ENCODE measurements around the gene GALNT16.
"Not testable (repeated sequence)": the region's sequence is repeated elsewhere in the genome, so short reads cannot be mapped to it uniquely, and the experiment has no call there.

Gene GALNT16

DNA sequence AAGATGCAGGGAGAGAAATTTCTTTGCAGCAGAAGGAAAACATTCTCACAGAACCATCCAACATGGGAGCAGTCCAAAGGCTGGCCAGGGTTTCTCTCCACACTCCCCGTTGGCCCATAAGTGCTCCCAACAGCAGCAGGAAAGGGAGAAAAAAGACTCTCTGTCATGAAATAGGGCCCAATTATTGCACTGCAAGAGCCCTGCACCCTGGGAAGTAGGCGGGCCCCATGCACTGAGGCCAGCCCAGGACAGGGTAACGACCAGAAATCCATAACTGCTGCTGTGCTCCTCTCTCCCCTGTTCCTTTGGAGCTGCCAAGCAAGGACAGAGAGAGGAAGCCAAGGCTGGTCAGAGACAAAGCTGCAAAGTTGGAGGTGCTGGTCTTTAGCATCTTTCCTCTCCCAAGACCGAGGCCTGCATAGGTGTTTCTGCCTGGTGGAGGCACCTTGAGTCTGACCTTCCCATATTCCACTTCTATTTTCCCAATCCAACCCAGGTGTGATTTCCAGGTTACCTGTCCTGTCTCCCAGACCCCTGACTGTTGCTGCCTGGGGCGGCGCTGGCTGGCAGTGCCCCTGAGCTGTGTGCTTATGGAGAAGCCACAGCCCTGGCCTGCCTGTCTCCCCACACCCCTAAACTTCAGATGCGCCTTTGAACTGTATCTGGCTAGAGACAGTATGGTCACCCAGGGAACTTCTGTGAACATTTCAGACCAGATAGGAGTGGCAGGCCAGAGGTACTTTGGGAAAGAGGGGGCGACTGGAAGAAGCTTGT is 6.8 kb downstream of the GALNT16 start:
- no peak overlapping the region for H3K27ac Mint-ChIP-seq
- no peaks in the 10 kb centered on the region for H3K4me1 Mint-ChIP-seq (ENCODE audit: low read depth)
- H3K36me3 Mint-ChIP-seq (ENCODE audit: low read depth), result no peaks in the 10 kb centered on the region
- DNase-seq, result no peak
- H3K27me3 Mint-ChIP-seq, result peaks cover 30% of the 10 kb centered on the region
- no peaks in the 10 kb centered on the region for H3K9me3 Mint-ChIP-seq
- H3K4me3 Mint-ChIP-seq, result no peak overlapping the region

GRCh38 chr14:69267492-69267891 is 7.5 kb downstream of the GALNT16 start:
- Mint-ChIP-seq H3K27ac (no peak overlapping the region), H3K4me3 (no peak overlapping the region), H3K4me1 (ENCODE audit: low read depth) (no peaks in the 10 kb centered on the region), H3K27me3 (peaks cover 22% of the 10 kb centered on the region), H3K36me3 (ENCODE audit: low read depth) (no peaks in the 10 kb centered on the region), H3K9me3 (no peaks in the 10 kb centered on the region)
- no peak for DNase-seq

DNA sequence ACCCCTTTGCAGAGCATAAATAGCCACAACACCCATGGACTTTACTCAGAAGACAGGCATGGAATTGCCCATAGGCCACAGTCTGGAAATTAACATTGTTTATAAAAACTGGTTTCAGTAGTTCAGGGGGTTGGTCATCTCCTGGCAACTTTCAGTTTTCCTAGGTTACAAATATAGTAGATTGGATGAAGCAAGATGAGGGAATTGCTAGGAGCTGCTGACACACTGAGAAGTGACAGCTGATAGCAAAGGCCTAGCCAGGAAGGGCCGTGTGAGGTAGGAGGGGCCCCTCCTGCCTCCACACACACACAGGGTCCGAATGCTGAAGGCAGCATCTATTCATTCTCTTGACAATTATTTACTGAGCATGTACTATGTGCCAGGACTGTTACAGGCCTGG is 8.3 kb downstream of the GALNT16 start:
- Mint-ChIP-seq H3K36me3 (ENCODE audit: low read depth) (no peaks in the 10 kb centered on the region), H3K4me1 (ENCODE audit: low read depth) (no peaks in the 10 kb centered on the region), H3K9me3 (no peaks in the 10 kb centered on the region), H3K27me3 (peaks cover 17% of the 10 kb centered on the region), H3K27ac (no peak overlapping the region), H3K4me3 (no peak overlapping the region)
- DNase-seq, result no peak

GRCh38 chr14:69268763-69269162 is 8.8 kb downstream of the GALNT16 start:
- DNase-seq, result no peak
- Mint-ChIP-seq H3K27me3 (peaks cover 11% of the 10 kb centered on the region), H3K4me3 (no peak overlapping the region), H3K4me1 (ENCODE audit: low read depth) (no peaks in the 10 kb centered on the region), H3K27ac (no peak overlapping the region), H3K9me3 (no peaks in the 10 kb centered on the region), H3K36me3 (ENCODE audit: low read depth) (no peaks in the 10 kb centered on the region)

GRCh38 chr14:69269381-69269780 is 9.4 kb downstream of the GALNT16 start:
- no peaks in the 10 kb centered on the region for H3K9me3 Mint-ChIP-seq
- H3K4me3 Mint-ChIP-seq, result no peak overlapping the region
- DNase-seq, result no peak
- no peaks in the 10 kb centered on the region for H3K36me3 Mint-ChIP-seq (ENCODE audit: low read depth)
- peaks cover 7% of the 10 kb centered on the region for H3K27me3 Mint-ChIP-seq
- no peak overlapping the region for H3K27ac Mint-ChIP-seq
- H3K4me1 Mint-ChIP-seq (ENCODE audit: low read depth), result no peaks in the 10 kb centered on the region

GRCh38 chr14:69270097-69270496 is 10.1 kb downstream of the GALNT16 start:
- Mint-ChIP-seq H3K4me1 (ENCODE audit: low read depth) (no peaks in the 10 kb centered on the region), H3K4me3 (no peak overlapping the region), H3K27ac (no peak overlapping the region), H3K9me3 (no peaks in the 10 kb centered on the region), H3K36me3 (ENCODE audit: low read depth) (no peaks in the 10 kb centered on the region), H3K27me3 (peaks cover 6% of the 10 kb centered on the region)
- DNase-seq, result no peak

GRCh38 chr14:69270795-69271708 is 11.1 kb downstream of the GALNT16 start:
- no peaks in the 10 kb centered on the region for H3K9me3 Mint-ChIP-seq
- H3K36me3 Mint-ChIP-seq (ENCODE audit: low read depth), result no peaks in the 10 kb centered on the region
- no peaks in the 10 kb centered on the region for H3K4me1 Mint-ChIP-seq (ENCODE audit: low read depth)
- H3K4me3 Mint-ChIP-seq, result no peak overlapping the region
- no peak for DNase-seq
- H3K27me3 Mint-ChIP-seq, result no peaks in the 10 kb centered on the region
- H3K27ac Mint-ChIP-seq, result no peak overlapping the region

DNA sequence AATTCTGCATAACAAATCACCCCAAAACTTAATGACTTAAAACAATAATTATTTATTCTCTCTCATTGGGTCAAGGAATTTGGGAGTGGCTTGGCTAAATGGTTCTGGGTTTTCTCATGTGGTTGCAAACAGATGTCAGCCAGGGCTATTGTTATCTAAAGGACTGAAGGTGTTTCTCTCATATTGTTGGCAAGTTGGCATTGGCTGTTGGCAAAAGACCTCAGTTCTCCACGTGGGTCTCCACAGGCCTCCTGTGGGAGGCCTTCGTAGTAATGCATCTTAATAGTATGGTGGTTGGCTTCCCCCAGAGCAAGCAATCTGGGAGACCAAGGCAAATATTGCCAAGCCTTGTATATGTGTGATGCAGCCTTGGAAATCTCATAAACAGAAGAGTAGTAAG is 14.4 kb downstream of the GALNT16 start:
- Mint-ChIP-seq H3K9me3 (no peaks in the 10 kb centered on the region), H3K4me1 (ENCODE audit: low read depth) (no peaks in the 10 kb centered on the region), H3K27ac (no peak overlapping the region), H3K36me3 (ENCODE audit: low read depth) (no peaks in the 10 kb centered on the region), H3K4me3 (no peak overlapping the region), H3K27me3 (no peaks in the 10 kb centered on the region)
- DNase-seq, result no peak

- no peaks in the 10 kb centered on the region for H3K4me1 Mint-ChIP-seq (ENCODE audit: low read depth)
- no peaks in the 10 kb centered on the region for H3K27me3 Mint-ChIP-seq
- H3K4me3 Mint-ChIP-seq, result no peak overlapping the region
- no peak overlapping the region for H3K27ac Mint-ChIP-seq
- no peak for DNase-seq
- no peaks in the 10 kb centered on the region for H3K9me3 Mint-ChIP-seq
- no peaks in the 10 kb centered on the region for H3K36me3 Mint-ChIP-seq (ENCODE audit: low read depth)
Measured at GRCh38 chr14:69275331-69275730, 15.4 kb downstream of the GALNT16 start.

DNA sequence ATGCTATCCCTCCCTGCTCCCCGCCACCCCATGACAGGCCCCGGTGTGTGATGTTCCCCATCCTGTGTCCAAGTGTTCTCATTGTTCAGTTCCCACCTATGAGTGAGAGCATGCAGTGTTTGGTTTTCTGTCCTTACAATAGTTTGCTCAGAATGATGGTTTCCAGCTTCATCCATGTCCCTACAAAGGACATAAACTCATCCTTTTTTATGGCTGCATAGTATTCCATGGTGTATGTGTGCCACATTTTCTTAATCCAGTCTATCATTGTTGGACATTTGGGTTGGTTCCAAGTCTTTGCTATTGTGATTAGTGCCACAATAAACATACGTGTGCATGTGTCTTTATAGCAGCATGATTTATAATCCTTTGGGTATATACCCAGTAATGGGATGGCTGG is 17.4 kb downstream of the GALNT16 start:
- H3K36me3 Mint-ChIP-seq (ENCODE audit: low read depth); DNase-seq; H3K27me3 Mint-ChIP-seq: not testable (repeated sequence)

DNA sequence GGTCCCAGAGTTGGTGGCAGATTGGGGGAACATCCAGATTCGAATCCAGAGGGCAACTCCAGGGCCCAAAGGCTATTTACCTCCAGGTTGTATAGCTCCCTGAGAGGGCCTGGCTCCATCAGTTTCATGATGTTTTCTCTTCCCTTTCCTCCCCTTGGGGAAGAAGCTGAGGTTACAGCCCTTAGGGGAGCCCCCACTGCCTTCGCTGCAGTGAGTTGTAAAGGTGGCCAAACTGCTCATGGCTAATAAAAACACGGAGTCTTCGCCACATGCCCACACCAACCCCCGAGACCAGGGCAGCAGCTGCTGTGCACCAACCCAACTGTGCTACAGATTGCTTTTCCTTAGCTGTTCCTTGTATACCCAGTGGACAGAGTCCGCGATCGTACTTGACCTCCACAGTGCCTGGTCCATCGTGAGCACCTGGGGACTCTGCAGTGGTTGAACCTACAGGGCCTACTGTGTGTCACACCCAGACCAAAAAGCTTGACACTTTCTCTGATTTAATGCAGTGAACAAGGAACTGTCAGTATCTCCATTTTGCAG is 20.9 kb downstream of the GALNT16 start:
- Mint-ChIP-seq H3K27me3 (peaks cover 3% of the 10 kb centered on the region), H3K36me3 (ENCODE audit: low read depth) (no peaks in the 10 kb centered on the region)

More for the DNA sequence above, 17.4 kb downstream of the GALNT16 start:
- not testable (repeated sequence) for H3K9me3 Mint-ChIP-seq; H3K27ac Mint-ChIP-seq; H3K4me3 Mint-ChIP-seq; H3K4me1 Mint-ChIP-seq (ENCODE audit: low read depth)

GRCh38 chr14:69281450-69282169 is 21.7 kb downstream of the GALNT16 start:
- no peak for DNase-seq
- H3K9me3 Mint-ChIP-seq, result no peaks in the 10 kb centered on the region
- H3K36me3 Mint-ChIP-seq (ENCODE audit: low read depth), result no peaks in the 10 kb centered on the region
- peaks cover 3% of the 10 kb centered on the region for H3K27me3 Mint-ChIP-seq
- H3K4me3 Mint-ChIP-seq, result no peak overlapping the region
- no peak overlapping the region for H3K27ac Mint-ChIP-seq
- no peaks in the 10 kb centered on the region for H3K4me1 Mint-ChIP-seq (ENCODE audit: low read depth)

More for the DNA sequence above, 20.9 kb downstream of the GALNT16 start:
- Mint-ChIP-seq H3K4me3 (no peak overlapping the region), H3K9me3 (no peaks in the 10 kb centered on the region), H3K4me1 (ENCODE audit: low read depth) (no peaks in the 10 kb centered on the region), H3K27ac (no peak overlapping the region)
- DNase-seq, result no peak

DNA sequence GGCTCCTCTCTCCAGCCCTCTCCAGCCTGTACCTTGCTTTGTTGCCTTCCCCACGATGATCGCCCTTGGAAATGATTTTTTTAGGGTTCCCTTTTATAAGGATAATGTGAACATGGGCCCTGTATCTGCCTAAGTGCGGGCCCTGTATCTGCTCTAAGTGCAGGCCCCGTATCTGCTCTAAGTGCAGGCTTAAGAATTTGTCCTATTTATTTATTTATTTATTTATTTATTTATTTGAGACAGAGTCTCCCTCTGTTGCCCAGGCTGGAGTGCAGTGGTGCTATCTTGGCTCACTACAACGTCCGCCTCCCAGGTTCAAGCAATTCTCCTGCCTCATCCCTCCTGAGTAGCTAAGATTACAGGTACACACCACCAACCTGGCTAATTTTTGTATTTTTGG is 22.5 kb downstream of the GALNT16 start:
- H3K4me3 Mint-ChIP-seq, result no peak overlapping the region
- H3K4me1 Mint-ChIP-seq (ENCODE audit: low read depth), result no peaks in the 10 kb centered on the region
- H3K27me3 Mint-ChIP-seq, result peaks cover 3% of the 10 kb centered on the region
- DNase-seq, result no peak
- no peaks in the 10 kb centered on the region for H3K36me3 Mint-ChIP-seq (ENCODE audit: low read depth)
- no peak overlapping the region for H3K27ac Mint-ChIP-seq
- H3K9me3 Mint-ChIP-seq, result no peaks in the 10 kb centered on the region

DNA sequence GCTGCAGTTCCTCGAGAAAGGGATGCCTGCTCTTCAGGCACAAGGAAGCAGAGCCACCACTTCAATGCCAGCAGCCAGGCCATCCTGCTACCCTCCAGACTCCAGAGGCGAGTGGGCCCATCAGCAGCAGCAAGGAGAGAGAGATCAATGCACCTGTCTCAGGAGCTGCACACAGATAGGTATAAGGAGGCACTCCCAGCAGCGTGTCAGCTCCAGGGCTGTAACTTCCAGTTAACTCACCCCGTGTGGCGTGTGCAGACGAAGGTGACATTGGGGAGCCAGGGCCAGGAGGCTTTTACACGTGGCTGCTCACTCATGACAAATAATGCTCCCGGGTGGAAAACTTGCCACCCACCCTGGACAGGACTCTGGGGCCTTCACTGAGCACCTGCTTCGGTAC is 24.2 kb downstream of the GALNT16 start:
- no peaks in the 10 kb centered on the region for H3K36me3 Mint-ChIP-seq (ENCODE audit: low read depth)
- DNase-seq, result no peak
- H3K9me3 Mint-ChIP-seq, result no peaks in the 10 kb centered on the region
- H3K4me1 Mint-ChIP-seq (ENCODE audit: low read depth), result no peaks in the 10 kb centered on the region
- H3K4me3 Mint-ChIP-seq, result no peak overlapping the region
- H3K27ac Mint-ChIP-seq, result no peak overlapping the region
- peaks cover 3% of the 10 kb centered on the region for H3K27me3 Mint-ChIP-seq

All from activated T-cell treated with anti-CD3 and anti-CD28 coated beads, Interleukin-2, amount 50 U/mL, for 24 hours (primary cell).